GM12801 (cell line): ENCODE data around the gene PCDHGA8.

Source experiments
- CTCF ChIP-seq: IDR thresholded peaks from one replicate; pipeline ENCODE4 v1.5.1; 2011; ENCODE audit warnings: control low read depth; ENCODE audit not compliant: insufficient read length; ENCODE audit errors: extremely low read depth

PCDHGA8 gene

GRCh38 chr5:141363952-141364660 is 28.3 kb upstream of the PCDHGA8 start, which contains the start of gene PCDHGA5:
PCDHGA5 (plus strand) TSS chr5:141364162; CDS start chr5:141364331, 169 bp downstream.
- TF ChIP-seq CTCF: no peak

GRCh38 chr5:141366016-141366896 is 26.2 kb upstream of the PCDHGA8 start:
- TF ChIP-seq CTCF: no peak

GRCh38 chr5:141369994-141370848 is 22.2 kb upstream of the PCDHGA8 start, which contains the start of gene PCDHGB3:
PCDHGB3 (plus strand) TSS chr5:141370242; CDS start chr5:141370395, 153 bp downstream.
- no peak for TF ChIP-seq CTCF

GRCh38 chr5:141371572-141372475 is 20.6 kb upstream of the PCDHGA8 start:
- TF ChIP-seq CTCF: no peak

- TF ChIP-seq CTCF: no peak
Measured at GRCh38 chr5:141373673-141374317, 18.6 kb upstream of the PCDHGA8 start, which contains the start of gene PCDHGA6. PCDHGA6 (plus strand) TSS chr5:141373891; CDS start chr5:141374084, 193 bp downstream.

GRCh38 chr5:141374627-141375026 is 17.8 kb upstream of the PCDHGA8 start:
- TF ChIP-seq CTCF: no peak
